HG02970 (cell line): ENCODE data around the gene DUSP9.
A peak's percentile ranks its signal among the peaks of the same experiment; 100 is the strongest.
"Not testable (repeated sequence)": the region's sequence is repeated elsewhere in the genome, so short reads cannot be mapped to it uniquely, and the experiment has no call there.

Source experiments
- ATAC-seq: cut with Tn5 transposase; IDR thresholded peaks from one replicate; pipeline ENCODE4 v1.9.1; 2021; ENCODE audit warnings: mild to moderate bottlenecking, moderate library complexity, moderate number of reproducible peaks; ENCODE audit not compliant: unreplicated experiment, low FRiP score

DUSP9 gene

GRCh38 chrX:153646620-153647373, at the start of gene DUSP9:
Gene DUSP9, plus strand, starts transcription at chrX:153647203. Its CDS starts 751 bp downstream, at chrX:153647954.
- ATAC-seq, result no peak

GRCh38 chrX:153598541-153599191, 48.3 kb upstream of the DUSP9 start, which contains the start of gene CCNQ:
Gene CCNQ, minus strand, starts transcription at chrX:153599139. Its CDS starts 66 bp downstream, at chrX:153599073.
- peak; percentile 45 for ATAC-seq

- peak; percentile 84 for ATAC-seq
Observed at GRCh38 chrX:153599192-153600031, 47.6 kb upstream of the DUSP9 start.

GRCh38 chrX:153600032-153600373, 47.0 kb upstream of the DUSP9 start:
- no peak for ATAC-seq

- no peak for ATAC-seq
Observed at GRCh38 chrX:153600921-153601320, 46.1 kb upstream of the DUSP9 start.

GRCh38 chrX:153601511-153602110, 45.4 kb upstream of the DUSP9 start:
- no peak for ATAC-seq

- ATAC-seq, result no peak
Observed at GRCh38 chrX:153602601-153603000, 44.4 kb upstream of the DUSP9 start.

GRCh38 chrX:153603131-153603656, 43.8 kb upstream of the DUSP9 start:
- ATAC-seq, result no peak

GRCh38 chrX:153604666-153605380, 42.2 kb upstream of the DUSP9 start:
- not testable (repeated sequence) for ATAC-seq

GRCh38 chrX:153606503-153606902, 40.5 kb upstream of the DUSP9 start:
- ATAC-seq, result no peak

GRCh38 chrX:153608376-153608775, 38.6 kb upstream of the DUSP9 start:
- ATAC-seq, result no peak

- no peak for ATAC-seq
Observed at GRCh38 chrX:153608806-153609205, 38.2 kb upstream of the DUSP9 start.

GRCh38 chrX:153609917-153610835, 36.8 kb upstream of the DUSP9 start:
- ATAC-seq, result no peak

GRCh38 chrX:153610836-153611213, 36.2 kb upstream of the DUSP9 start:
- ATAC-seq, result no peak

- no peak for ATAC-seq
Observed at GRCh38 chrX:153611298-153612095, 35.5 kb upstream of the DUSP9 start.

- no peak for ATAC-seq
Observed at GRCh38 chrX:153612413-153612812, 34.6 kb upstream of the DUSP9 start.

GRCh38 chrX:153614818-153615217, 32.2 kb upstream of the DUSP9 start:
- no peak for ATAC-seq

GRCh38 chrX:153620576-153620975, 26.4 kb upstream of the DUSP9 start:
- no peak for ATAC-seq
